MCF 10A (cell line): Measurements from ENCODE around the gene LSM14A. TPM values are rescaled to one million over a fixed set of nuclear protein-coding genes. Genes with fewer than 3 reads are reported as not detected.

Source experiments
- BruUV-seq: library from RNA; stranded (reverse); fragments of 400-500 nt; replicated peaks from 2 replicates; lab custom pipeline; 2021; lab: Mats Ljungman, UMichigan
- CTCF ChIA-PET: fragments of 300-600 bp; sonication (Branson Sonifier 250); formaldehyde crosslinking; extraction: SDS; loops from one replicate; lab custom pipeline; 2021; ENCODE audit warnings: antibody characterized with exemption, inconsistent platforms; lab: Yijun Ruan, JAX
- POLR2A ChIA-PET: fragments of 300-600, 350-650 bp; sonication (Branson Sonifier 250); formaldehyde crosslinking; extraction: SDS; loops from one replicate; lab custom pipeline; 2020; ENCODE audit warnings: antibody characterized with exemption, inconsistent platforms; lab: Yijun Ruan, JAX
- DNase-seq: peaks from one replicate; pipeline ENCODE4 v3.0.0-alpha.2; 2018; ENCODE audit not compliant: unreplicated experiment
- H3K27ac Mint-ChIP-seq: one replicate; pipeline ENCODE4 v1.8.0; 2022; ENCODE audit warnings: mild to moderate bottlenecking, low read depth, mixed read lengths; ENCODE audit not compliant: unreplicated experiment
- H3K27me3 Mint-ChIP-seq: one replicate; pipeline ENCODE4 v1.8.0; 2022; ENCODE audit warnings: mixed read lengths; ENCODE audit not compliant: insufficient read depth, unreplicated experiment
- H3K36me3 Mint-ChIP-seq: one replicate; pipeline ENCODE4 v1.8.0; 2022; ENCODE audit warnings: mild to moderate bottlenecking, moderate library complexity, mixed read lengths; ENCODE audit not compliant: insufficient read depth, unreplicated experiment
- H3K4me1 Mint-ChIP-seq: one replicate; pipeline ENCODE4 v1.8.0; 2022; ENCODE audit warnings: mixed read lengths; ENCODE audit not compliant: insufficient read depth, unreplicated experiment
- H3K4me3 Mint-ChIP-seq: one replicate; pipeline ENCODE4 v1.8.0; 2022; ENCODE audit warnings: mild to moderate bottlenecking, moderate library complexity, mixed read lengths; ENCODE audit not compliant: unreplicated experiment
- H3K9me3 Mint-ChIP-seq: one replicate; pipeline ENCODE4 v1.8.0; 2022; ENCODE audit warnings: mixed read lengths; ENCODE audit not compliant: unreplicated experiment
- intact Hi-C: fragments of 100-400 bp; cut with micrococcal nuclease; formaldehyde crosslinking; loops from 2 replicates; pipeline ENCODE4 v1.14.1; 2022
- total RNA-seq: library from RNA; stranded (reverse); gene quantifications from 2 replicates; pipeline ENCODE4 v1.2.3, GENCODE V29; 2022
- TF ChIP-seq, protein P1 (sequence below): fragments of 200-600 bp; IDR thresholded peaks from one replicate; pipeline ENCODE4 v1.8.0; 2022; ENCODE audit warnings: antibody characterized with exemption, mild to moderate bottlenecking; ENCODE audit not compliant: unreplicated experiment

The LSM14A gene
- total RNA-seq, 1 experiment from 2014 or later: 100 TPM

GRCh38 chr19:34265221-34265650 is 92.9 kb downstream of the LSM14A start:
- peaks cover 7% of the 10 kb centered on the region for H3K36me3 Mint-ChIP-seq
- H3K27ac Mint-ChIP-seq: peak overlapping the region; percentile 60
- H3K27me3 Mint-ChIP-seq: no peaks in the 10 kb centered on the region
- CTCF ChIA-PET: no interaction called here
- POLR2A ChIA-PET: interaction anchor here (1.8 kb wide), 1 partner anchor 101 kb away, joined by 6 read pairs; no protein-coding TSS in a partner anchor
- H3K9me3 Mint-ChIP-seq: no peaks in the 10 kb centered on the region
- intact Hi-C loops: no loop called here
- no TSS peak for BruUV-seq
- TF ChIP-seq, protein P1, sequence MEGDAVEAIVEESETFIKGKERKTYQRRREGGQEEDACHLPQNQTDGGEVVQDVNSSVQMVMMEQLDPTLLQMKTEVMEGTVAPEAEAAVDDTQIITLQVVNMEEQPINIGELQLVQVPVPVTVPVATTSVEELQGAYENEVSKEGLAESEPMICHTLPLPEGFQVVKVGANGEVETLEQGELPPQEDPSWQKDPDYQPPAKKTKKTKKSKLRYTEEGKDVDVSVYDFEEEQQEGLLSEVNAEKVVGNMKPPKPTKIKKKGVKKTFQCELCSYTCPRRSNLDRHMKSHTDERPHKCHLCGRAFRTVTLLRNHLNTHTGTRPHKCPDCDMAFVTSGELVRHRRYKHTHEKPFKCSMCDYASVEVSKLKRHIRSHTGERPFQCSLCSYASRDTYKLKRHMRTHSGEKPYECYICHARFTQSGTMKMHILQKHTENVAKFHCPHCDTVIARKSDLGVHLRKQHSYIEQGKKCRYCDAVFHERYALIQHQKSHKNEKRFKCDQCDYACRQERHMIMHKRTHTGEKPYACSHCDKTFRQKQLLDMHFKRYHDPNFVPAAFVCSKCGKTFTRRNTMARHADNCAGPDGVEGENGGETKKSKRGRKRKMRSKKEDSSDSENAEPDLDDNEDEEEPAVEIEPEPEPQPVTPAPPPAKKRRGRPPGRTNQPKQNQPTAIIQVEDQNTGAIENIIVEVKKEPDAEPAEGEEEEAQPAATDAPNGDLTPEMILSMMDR: no peak
- H3K4me3 Mint-ChIP-seq: peak overlapping the region; percentile 29
- DNase-seq: peak; percentile 89
- peaks cover 30% of the 10 kb centered on the region for H3K4me1 Mint-ChIP-seq

DNA sequence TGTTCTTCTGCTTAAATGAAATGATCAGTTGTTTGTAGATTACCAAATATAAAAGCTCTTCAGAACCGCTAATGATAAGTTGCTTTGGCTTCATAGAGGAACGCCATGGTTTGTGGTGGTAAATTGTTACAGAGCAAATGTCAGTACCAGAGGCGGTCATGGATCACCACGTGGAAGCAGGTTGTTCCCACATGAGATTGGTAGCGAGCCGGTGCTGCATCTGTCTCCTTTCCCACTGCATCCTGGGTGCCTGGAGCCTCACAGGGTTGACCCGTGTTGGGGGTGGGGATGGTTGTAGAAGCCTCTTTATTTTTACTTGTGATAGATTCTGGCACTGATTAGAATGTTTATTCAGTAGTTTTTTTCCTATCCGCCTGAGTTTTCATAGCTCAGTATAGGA is 96.8 kb downstream of the LSM14A start:
- H3K36me3 Mint-ChIP-seq: peaks cover 9% of the 10 kb centered on the region
- H3K27me3 Mint-ChIP-seq: no peaks in the 10 kb centered on the region
- TF ChIP-seq, protein P1: no peak
- intact Hi-C loops: no loop called here
- peaks cover 39% of the 10 kb centered on the region for H3K4me1 Mint-ChIP-seq
- no peak for DNase-seq
- CTCF ChIA-PET: interaction anchor here (0.7 to 1.1 kb wide), 3 partner anchors 67 to 86 kb away, joined by 3 read pairs; no protein-coding TSS in a partner anchor
- no peak overlapping the region for H3K4me3 Mint-ChIP-seq
- H3K9me3 Mint-ChIP-seq: no peaks in the 10 kb centered on the region
- POLR2A ChIA-PET: interaction anchor here (0.6 to 1.8 kb wide), 5 partner anchors 14 to 815 kb away, joined by 3 to 4 read pairs (median 3); no protein-coding TSS in a partner anchor
- peak overlapping the region; percentile 98 for H3K27ac Mint-ChIP-seq
- no TSS peak for BruUV-seq

DNA sequence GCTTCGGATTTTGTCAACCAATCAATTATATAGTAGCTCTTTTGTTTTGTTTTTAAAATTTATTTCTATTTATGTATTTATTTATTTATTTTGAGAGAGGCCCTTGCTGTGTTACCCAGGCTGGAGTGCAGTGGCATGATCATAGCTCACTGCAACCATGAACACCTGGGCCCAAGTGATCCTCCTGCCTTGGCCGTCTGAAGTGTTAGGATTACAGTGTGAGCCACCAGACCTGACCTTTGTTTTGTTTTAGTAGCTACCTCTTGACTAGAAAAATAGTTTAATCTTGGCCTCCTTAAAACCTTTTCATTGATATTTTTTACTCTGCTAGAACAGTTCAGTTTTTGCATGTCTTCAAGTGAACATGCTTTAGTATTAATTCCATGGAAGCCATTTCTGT is 97.2 kb downstream of the LSM14A start:
- DNase-seq: no peak
- intact Hi-C loops: no loop called here
- peaks cover 40% of the 10 kb centered on the region for H3K4me1 Mint-ChIP-seq
- BruUV-seq: no TSS peak
- no peaks in the 10 kb centered on the region for H3K9me3 Mint-ChIP-seq
- peak overlapping the region; percentile 56 for H3K4me3 Mint-ChIP-seq
- CTCF ChIA-PET: interaction anchor here (0.7 to 1.1 kb wide), 3 partner anchors 66 to 86 kb away, joined by 3 read pairs; no protein-coding TSS in a partner anchor
- POLR2A ChIA-PET: interaction anchor here (0.6 to 1.8 kb wide), 5 partner anchors 14 to 814 kb away, joined by 3 to 4 read pairs (median 3); no protein-coding TSS in a partner anchor
- no peaks in the 10 kb centered on the region for H3K27me3 Mint-ChIP-seq
- TF ChIP-seq, protein P1: no peak
- H3K36me3 Mint-ChIP-seq: peaks cover 9% of the 10 kb centered on the region
- H3K27ac Mint-ChIP-seq: peak overlapping the region; percentile 98

DNA sequence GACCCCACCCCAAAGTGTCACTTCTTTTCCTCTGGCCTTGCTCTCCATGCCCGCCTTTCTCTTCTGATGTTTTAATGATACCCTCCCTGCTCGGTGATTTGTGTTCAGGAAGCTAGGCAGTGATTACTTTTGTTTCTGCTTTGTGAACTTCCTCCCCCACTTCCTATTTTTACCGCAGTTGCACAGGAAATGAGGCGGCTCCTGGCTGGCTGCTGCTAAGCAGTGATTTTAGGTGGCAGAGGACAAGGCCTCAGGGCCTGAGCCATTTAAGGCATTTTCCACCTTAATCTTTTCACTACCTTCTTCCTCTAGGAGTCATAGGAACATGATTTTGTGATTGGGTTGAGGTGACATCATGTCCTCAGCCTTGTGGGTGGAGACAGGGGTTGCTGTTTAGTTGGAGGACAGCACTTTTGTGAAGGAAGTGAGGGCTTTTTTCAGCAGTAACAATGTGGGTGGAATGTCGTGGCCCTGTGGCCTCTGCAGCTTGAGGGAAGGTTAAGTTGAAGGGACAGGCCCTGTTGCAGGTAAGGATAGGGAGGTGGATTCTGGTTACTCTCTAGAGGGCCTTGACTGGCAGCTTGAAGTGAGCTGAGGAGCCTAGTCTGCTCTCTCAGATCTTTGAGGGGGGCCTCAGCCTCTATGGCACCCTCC is 97.8 kb downstream of the LSM14A start:
- intact Hi-C loops: no loop called here
- DNase-seq: peak; percentile 79
- POLR2A ChIA-PET: interaction anchor here (0.6 to 1.8 kb wide), 6 partner anchors 13 to 69 kb away, joined by 3 to 4 read pairs (median 3); no protein-coding TSS in a partner anchor

More for the DNA sequence above, 97.8 kb downstream of the LSM14A start:
- Mint-ChIP-seq H3K27me3 (no peaks in the 10 kb centered on the region), H3K9me3 (no peaks in the 10 kb centered on the region), H3K27ac (peak overlapping the region; percentile 98), H3K4me1 (peaks cover 37% of the 10 kb centered on the region), H3K4me3 (peak overlapping the region; percentile 56), H3K36me3 (peaks cover 9% of the 10 kb centered on the region)
- BruUV-seq: no TSS peak
- TF ChIP-seq, protein P1: no peak
- CTCF ChIA-PET: interaction anchor here (0.6 kb wide), 1 partner anchor 499 kb away, joined by 4 read pairs; no protein-coding TSS in a partner anchor
